HG03469 (cell line): ENCODE measurements around the gene MRPS12.
"Not testable (repeated sequence)": the region's sequence is repeated elsewhere in the genome, so short reads cannot be mapped to it uniquely, and the experiment has no call there.

ENCODE experiments used
- ATAC-seq: cut with Tn5 transposase; IDR thresholded peaks from one replicate; pipeline ENCODE4 v1.9.1; 2021; ENCODE audit warnings: mild to moderate bottlenecking, moderate library complexity, moderate number of reproducible peaks; ENCODE audit not compliant: unreplicated experiment

The MRPS12 gene

DNA sequence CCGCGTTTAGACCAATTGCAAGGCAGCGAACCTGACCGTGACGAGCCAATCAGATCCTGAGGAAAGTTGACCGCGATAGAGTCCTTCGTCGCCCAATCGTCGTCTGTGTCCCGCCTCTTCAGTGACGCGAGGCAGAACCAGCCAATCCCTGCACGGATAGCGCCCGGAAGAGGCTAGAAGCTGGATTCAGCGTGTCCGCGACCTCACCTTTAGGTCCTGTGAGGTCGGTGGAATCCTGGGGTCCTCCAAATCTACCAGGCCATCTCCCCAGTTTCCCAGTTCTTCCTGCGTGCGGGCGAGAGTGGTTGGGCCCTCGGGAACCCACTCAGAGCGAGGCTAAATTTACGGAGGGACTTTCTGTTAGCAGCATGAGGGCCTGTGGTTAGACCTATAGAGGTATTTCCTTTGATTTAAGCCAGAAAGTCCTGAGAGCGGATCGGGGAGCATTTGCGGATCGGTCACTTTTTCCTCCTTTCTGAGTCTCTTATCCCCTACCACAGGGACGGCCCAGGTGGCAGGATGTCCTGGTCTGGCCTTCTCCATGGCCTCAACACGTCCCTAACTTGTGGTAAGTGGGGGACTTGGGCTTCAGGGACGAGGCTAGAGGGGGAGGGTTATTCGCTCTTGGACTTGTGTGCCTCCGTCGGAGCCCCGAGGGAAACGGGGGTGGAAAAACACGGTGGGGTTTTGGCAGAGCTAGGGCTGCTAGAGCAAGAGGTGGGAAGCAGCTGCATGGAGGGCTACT, at the start of gene MRPS12:
Gene MRPS12 (plus strand): TSS at position 169 of the 745 bp plus-strand sequence. CDS start 351 bp downstream, at position 520.
- peak; percentile 80 for ATAC-seq

DNA sequence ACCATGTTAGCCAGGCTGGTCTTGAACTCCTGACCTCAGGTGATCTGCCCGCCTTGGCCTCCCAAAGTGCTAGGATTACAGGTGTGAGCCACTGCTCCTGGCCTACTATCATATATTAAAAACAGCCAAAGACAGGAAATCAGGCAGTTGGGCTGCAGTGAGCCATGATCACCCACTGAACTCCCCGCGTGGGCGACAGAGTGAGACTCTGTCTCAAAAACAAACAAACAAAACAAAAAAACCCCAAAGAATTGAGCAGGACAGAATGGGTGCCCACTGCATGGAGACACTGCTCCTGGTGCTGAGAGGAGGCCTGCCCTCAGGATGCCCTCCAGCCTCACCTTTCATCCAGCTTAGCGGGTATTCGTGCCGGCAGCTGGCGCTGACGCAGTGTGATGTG, 47.5 kb upstream of the MRPS12 start:
- ATAC-seq: no peak

DNA sequence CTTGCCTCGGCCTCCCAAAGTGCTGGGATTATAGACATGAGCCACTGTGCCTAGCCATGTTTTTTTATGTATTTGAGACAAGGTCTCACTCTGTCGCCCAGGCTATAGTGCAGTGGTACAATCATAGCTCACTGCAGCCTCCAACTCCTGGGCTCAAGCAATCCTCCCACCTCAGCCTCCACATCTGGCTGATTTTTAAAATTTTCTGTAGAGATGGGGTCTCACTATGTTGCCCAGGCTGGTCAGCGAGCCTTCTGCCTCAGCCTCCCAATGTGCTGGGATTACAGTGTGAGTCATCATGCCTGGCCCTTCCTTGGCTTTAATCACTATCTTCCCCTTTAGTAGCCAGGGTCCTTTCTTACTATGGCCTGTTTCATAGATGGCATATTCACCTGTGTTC, 46.1 kb upstream of the MRPS12 start:
- not testable (repeated sequence) for ATAC-seq

DNA sequence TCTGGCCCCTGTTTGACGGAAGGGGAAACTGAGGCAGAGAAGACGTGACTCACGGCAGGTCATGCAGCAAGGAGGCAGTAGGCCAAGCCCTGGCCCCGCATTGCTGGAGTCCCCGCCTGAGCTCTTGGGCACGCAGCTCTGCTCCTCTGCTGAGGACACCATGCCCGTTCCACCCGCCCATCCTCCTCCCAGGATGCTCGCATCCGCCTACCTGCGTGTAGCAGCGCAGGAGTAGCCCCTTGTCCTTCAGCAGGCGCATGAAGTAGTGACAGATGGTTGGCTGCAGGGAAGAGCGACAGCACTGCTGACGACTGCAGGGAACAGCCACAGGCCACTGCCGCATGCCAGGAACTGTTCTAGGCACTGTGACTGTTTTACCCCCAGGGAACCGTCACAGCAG, 41.9 kb upstream of the MRPS12 start:
- no peak for ATAC-seq

DNA sequence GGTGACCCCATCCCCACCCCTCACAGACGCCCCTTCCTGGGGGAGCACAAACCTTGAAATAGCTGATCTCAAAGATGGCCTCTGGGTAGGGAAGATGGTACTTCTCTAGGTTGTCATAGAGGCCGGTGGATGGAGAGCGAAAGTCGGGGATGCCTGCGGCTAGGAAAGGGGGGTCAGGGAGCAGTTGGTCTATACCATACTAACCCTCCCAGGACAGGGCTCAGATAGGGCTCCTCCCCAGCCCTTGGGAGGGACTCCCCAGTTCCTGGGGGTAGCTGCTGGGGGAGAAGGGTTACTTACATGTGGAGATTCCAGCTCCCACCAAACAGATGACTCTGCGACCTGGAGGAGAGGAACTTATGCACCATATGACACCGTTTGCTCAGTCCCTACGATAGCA, 40.9 kb upstream of the MRPS12 start:
- ATAC-seq: no peak

DNA sequence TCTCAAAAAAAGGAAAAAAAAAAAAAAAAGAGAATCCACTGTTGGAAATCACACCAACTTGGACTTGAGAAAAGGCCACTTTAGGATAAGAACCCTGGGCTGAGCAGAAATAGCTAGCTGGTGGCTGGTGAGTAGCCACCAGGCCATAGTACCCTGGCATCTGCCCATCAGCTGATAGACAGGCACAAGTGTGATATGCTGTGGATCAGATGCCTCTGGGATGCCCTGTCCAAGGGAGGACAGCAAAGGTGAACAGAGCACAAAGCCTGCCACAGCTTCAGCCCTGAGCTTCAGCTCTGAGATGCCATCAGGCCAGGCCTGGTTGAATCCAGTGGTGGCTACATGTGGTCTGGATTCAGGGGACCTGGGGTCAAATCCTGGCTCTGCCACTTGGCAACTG, 40.1 kb upstream of the MRPS12 start:
- ATAC-seq: no peak

DNA sequence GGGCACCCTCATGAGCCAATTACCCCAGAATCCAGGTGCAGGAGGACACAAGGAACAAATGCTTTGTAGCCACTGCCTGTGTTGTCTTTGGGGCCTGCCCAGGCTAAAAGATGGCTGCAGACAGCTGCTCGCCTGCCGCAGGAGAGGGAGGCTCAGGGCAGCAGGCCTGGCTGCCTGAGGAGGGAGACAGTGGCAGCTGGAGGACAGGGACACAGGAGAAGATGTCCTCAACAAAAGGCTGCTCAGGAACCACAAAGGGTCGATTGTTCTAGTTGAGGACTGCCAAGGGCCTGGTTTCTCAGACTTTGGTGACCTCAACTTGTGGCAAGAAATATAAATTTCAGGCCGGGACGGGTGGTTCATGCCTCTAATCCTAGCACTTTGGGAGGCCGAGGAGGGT, 39.0 kb upstream of the MRPS12 start:
- no peak for ATAC-seq

DNA sequence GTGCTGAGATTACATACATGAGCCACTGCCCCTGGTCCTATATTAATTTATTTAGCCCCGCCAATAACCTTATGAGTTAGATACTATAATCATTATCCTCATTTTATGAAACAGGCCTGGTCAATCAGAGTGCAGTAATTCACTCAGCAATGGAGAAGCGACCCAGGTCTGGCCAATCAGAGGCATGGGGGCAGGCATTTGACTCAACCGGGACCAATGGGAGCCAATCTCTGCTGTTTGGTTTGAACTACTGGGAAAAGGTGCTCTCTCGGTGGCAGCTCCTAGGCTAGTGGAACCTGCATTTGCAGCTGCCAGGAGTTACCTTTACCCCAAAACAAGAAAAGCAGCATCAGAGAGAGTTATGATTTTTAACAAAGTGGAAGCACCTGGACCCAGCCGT, 37.9 kb upstream of the MRPS12 start:
- no peak for ATAC-seq

DNA sequence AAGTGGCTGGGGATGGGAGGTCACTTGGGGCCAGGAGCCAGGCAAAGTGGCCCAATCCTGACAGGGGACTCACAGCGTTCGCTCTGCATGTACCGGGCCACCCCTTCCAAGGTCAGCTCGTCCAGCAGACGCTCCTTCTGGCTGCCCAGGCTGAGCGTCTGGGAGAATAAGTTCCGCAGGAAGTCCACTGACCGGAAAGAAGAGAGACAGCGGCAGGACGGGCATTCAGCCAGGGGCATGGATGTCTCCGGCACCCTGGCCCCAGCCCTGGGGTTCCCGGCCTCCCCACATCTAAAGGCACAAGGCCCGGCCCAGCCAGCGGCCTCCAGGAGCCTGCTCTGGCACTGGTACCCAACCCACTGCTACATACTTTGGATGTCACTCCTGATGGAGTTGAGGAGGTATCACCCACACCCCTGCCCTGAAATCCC, 37.4 kb upstream of the MRPS12 start:
- ATAC-seq: no peak

DNA sequence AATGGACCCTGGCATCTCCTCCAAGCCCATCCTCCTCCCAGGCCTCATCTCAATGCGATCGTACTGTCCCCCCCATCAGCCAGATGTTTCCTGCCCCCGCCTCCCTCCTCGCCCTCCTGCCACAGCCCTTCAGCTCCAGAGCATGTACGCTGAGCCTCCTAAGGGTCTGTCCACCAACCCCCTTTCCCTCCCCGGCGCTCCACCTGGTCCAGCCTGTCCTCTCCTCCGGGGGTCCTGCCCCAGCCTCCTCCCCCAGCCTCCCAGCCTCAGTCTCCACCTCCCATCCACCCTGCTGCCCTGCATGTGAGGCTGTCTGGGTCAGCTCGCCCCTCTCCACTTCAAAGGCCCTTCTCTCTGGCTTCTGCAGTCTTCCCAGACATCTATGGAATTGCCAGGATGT, 35.8 kb upstream of the MRPS12 start:
- ATAC-seq: no peak

DNA sequence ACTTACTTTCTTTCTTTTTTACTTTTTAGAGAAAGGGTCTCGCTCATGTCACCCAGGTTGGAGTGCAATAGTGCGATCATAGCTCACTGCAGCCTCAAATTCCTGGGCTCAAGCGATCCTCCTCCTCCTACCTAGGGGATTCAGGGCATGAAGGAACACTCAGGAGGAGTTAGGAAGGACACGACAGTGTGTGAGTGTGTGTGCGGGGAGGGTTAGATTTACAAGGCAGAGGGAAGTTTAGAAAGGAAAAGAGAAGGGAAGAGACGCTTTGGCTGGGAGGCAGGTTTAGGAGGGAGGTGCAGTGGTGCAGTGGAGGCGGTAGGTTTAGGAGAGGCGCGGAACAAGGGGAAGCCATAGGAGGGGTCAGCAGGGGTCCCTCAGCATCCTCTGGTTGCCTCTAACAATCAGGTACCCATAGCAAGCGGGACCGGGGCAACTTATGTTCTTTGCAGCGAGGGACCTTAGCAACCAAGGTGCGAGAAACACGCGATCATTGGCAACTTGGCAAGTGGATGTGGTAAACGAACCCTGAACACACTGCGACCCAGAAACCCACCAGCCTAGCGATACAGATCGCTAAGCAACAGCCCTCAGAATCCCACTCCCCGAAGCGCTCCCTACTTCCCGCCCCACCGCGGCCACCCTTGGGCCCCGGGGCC, 31.8 kb upstream of the MRPS12 start:
- ATAC-seq: no peak

DNA sequence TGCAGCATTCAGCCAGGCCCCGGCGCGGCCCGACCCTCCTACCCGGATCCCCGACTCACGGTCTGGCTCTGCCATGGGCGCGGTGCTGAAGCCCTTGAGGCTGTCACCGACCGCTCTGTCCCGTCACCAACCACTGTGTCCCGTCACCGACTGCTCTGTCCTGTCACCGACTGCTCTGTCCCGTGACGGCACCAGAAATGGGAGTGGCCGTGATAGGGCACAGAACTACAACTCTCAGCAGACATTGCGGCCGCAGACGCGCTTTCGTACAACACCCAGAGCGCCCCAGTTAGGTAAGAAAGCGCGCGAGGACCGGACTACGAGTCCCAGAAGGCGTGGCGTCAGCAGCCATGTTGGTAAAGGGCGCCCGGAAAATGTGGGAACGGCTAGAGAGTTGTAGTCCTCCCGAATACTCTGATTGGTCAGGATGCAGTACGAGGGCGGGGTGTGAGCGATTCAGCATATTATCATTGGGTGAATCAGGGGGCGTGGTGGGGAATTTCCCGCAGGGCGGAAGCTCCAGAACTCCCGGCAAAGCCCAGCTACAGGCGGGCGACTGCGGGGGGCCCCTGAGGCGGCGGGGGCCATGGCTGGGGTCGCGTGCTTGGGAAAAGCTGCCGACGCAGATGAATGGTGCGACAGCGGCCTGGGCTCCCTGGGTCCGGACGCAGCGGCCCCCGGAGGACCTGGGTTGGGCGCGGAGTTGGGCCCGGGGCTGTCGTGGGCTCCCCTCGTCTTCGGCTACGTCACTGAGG, 31.1 kb upstream of the MRPS12 start, which contains the start of the genes NFKBIB and SIRT2:
Gene NFKBIB (plus strand): TSS at position 523 of the 755 bp plus-strand sequence. CDS start 64 bp downstream, at position 587.
Gene SIRT2 (minus strand): TSS at position 172 of the 755 bp plus-strand sequence. CDS start 97 bp downstream, at position 75.
- ATAC-seq: peak; percentile 69

DNA sequence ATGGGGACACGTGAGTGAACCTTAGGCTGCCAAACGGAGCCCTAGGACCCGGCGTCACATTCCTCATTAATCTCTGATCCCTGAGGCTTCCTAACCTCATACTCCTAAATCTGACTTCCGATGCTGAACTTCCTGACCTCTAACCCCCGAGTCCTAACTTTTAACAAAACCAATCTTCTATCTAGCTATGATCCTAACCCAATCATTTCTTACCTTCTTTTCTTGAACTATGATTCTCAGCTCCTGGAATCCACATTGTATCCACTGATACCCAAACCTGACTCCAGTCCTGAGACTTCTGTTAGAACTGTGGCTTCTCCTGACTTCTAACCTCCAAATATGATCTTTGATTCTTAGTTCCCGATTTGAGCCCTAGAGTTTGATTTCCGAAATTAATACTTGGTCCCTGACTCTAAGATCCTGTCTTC, 30.5 kb upstream of the MRPS12 start:
- no peak for ATAC-seq

DNA sequence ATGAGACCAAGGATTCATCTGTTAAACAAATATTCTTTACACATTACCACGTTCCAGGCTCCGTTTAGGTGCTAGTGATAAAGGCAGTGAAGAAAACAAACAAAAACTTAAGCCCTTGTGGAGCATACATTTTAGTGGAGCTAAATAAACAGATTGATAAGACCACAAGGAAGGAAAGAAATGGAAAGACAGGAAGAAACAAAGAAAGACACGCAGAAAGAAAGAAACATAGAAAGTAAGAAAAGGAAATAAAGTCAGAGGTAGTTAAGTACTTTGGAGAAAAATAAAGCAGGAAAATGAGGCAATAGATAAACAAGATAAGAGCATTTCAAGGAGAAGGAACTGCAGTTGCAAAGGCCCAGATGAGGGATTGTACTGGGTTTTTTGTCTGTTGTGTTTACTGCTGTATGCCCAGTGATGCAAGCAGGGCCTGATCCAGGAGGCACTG, 30.0 kb upstream of the MRPS12 start:
- no peak for ATAC-seq

DNA sequence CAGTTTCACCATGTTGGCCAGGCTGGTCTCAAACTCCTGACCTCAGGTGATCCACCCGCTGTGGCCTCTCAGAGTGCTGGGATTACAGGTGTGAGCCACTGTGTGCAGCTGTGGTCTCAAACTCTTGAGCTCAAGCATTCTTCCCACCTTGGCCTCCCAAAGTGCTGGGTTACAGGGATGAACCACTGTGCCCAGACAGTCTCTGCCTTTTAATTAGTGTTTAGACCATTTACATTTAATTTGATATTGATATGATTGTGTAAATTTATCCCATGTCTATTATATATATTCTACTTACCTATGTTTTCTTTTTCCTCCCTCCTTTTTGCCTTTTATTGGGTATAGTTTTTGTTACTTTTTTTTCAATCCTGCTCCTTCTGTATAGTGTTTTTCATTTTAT, 29.1 kb upstream of the MRPS12 start:
- no peak for ATAC-seq

DNA sequence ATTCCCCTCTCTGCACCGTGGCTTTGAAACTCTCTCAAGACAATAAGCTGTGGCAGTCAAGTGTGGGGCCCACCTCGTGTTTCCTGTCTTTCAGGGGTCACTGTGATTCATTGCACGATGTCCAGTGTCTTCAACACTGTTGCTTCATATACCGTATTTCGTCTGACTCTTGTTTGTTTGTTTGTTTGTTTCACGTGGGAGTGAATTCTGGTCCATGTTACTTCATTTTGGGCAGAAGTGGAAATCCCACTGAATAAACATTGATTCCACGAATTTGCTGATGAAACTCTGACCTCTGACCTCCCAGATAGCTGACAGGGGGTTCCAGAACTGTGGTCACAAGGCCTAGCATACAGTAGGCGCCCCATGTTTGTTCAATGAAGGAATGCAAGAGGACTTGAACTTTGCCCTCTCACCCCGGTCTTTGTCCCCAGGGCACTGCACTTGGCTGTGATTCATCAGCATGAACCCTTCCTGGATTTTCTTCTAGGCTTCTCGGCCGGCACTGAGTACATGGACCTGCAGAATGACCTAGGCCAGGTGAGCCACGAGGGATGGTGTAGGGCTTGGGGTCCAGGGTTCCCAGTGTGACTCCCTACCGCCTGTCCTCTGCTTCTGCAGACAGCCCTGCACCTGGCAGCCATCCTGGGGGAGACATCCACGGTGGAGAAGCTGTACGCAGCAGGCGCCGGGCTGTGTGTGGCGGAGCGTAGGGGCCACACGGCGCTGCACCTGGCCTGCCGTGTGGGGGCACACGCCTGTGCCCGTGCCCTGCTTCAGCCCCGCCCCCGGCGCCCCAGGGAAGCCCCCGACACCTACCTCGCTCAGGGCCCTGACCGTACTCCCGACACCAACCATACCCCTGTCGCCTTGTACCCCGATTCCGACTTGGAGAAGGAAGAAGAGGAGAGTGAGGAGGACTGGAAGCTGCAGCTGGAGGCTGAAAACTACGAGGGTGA, 25.9 kb upstream of the MRPS12 start:
- ATAC-seq: no peak

DNA sequence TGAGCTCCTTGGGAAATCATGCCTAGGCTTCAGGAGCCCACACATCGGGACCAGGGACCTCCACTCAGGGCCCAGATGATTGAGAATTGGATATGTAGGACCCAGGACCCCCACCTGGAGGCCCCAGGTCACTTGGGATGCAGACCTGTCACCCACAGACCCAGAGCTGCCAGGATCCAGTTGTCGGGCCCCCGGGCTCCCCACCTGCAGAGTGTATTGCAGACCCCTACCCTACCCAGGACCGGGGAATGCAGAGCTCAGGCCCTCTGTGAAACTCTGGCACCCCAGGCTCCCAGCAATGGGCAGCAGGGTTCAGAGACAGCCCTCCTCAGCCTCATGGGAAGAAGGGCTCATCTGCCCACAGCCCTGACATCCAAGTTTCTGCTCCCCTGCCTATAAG, 25.1 kb upstream of the MRPS12 start:
- no peak for ATAC-seq

DNA sequence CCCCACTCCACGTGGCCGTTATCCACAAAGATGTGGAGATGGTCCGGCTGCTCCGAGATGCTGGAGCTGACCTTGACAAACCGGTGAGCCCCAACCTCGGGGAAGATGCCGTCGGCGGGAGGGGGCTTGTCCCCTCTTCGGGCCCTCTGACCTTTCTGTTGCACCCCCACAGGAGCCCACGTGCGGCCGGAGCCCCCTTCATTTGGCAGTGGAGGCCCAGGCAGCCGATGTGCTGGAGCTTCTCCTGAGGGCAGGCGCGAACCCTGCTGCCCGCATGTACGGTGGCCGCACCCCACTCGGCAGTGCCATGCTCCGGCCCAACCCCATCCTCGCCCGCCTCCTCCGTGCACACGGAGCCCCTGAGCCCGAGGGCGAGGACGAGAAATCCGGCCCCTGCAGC, 23.5 kb upstream of the MRPS12 start:
- no peak for ATAC-seq

DNA sequence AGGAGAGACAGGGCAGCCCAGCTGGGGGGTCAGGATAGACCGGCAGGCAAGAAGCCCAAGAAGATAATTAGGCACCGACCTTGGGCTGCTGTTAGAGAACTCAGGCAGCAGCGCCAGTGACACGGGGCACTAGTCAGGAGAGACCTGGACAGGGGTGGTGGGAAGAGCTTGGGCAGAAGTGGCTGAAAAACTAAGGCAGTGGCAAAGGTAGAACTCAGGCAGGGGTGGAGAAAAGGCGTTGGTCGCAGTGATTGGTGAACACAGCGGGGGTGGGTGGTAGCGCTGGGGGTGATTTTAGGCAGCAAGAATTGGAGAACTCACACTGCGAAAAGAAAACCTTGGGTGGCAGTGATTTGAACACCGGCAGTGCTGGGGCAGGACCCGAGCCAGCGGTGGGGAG, 23.1 kb upstream of the MRPS12 start:
- ATAC-seq: no peak

DNA sequence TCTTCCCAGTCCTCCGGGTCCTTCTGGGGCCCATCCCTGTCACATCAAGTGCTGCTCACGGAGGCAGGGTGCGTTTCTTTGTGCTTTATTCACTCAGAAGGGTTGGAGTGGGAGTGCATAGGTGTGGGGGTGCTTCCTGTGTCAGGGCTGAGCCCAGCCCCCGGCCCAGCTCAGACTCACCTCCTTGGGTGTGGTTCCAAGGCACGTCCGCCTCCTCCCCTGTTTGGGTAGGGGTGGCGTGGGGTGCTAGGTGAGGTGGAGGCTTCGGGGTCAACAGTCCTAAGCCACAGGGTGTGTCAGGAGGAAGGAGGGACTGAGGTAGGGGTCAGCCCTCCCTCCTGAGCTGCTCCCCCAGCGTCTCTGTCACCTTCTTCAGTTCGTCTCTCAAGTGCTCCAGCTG, 21.8 kb upstream of the MRPS12 start:
- ATAC-seq: no peak
